Measurements from ENCODE around the gene OVCA2.

GRCh38 chr17:2025220-2025621 lies 16.6 kb upstream of the OVCA2 start, which contains the start of gene RTN4RL1:
- TF ChIP-seq CTCF (IDR thresholded peaks at IDR 0.05) (no peak), POLR2A (IDR thresholded peaks at IDR 0.05) (peak in 1 of 2 donors; percentile 57)

Measured in adrenal gland (tissue), 5 donors.